Choroid plexus epithelial cell (primary cell): ENCODE measurements around the gene C9.

Experiments used
- DNase-seq: peaks from one replicate; pipeline ENCODE4 v3.0.0-alpha.2; 2010; ENCODE audit warnings: low read depth
- H3K4me3 ChIP-seq: 2 replicates; pipeline ENCODE4 v1.5.1; 2011; ENCODE audit warnings: low read depth, mild to moderate bottlenecking, control low read depth, low read length, moderate library complexity
- TF ChIP-seq, protein P1 (sequence below): conservative IDR thresholded peaks from 2 replicates; pipeline ENCODE4 v1.5.1; 2011; ENCODE audit warnings: low read depth, mild to moderate bottlenecking, control low read depth, inconsistent platforms, low read length, moderate library complexity

Gene C9

GRCh38 chr5:39371367-39371635, 7.0 kb upstream of the C9 start:
- no peak overlapping the region for H3K4me3 ChIP-seq
- no peak for DNase-seq
- TF ChIP-seq, protein P1, sequence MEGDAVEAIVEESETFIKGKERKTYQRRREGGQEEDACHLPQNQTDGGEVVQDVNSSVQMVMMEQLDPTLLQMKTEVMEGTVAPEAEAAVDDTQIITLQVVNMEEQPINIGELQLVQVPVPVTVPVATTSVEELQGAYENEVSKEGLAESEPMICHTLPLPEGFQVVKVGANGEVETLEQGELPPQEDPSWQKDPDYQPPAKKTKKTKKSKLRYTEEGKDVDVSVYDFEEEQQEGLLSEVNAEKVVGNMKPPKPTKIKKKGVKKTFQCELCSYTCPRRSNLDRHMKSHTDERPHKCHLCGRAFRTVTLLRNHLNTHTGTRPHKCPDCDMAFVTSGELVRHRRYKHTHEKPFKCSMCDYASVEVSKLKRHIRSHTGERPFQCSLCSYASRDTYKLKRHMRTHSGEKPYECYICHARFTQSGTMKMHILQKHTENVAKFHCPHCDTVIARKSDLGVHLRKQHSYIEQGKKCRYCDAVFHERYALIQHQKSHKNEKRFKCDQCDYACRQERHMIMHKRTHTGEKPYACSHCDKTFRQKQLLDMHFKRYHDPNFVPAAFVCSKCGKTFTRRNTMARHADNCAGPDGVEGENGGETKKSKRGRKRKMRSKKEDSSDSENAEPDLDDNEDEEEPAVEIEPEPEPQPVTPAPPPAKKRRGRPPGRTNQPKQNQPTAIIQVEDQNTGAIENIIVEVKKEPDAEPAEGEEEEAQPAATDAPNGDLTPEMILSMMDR = no peak

DNA sequence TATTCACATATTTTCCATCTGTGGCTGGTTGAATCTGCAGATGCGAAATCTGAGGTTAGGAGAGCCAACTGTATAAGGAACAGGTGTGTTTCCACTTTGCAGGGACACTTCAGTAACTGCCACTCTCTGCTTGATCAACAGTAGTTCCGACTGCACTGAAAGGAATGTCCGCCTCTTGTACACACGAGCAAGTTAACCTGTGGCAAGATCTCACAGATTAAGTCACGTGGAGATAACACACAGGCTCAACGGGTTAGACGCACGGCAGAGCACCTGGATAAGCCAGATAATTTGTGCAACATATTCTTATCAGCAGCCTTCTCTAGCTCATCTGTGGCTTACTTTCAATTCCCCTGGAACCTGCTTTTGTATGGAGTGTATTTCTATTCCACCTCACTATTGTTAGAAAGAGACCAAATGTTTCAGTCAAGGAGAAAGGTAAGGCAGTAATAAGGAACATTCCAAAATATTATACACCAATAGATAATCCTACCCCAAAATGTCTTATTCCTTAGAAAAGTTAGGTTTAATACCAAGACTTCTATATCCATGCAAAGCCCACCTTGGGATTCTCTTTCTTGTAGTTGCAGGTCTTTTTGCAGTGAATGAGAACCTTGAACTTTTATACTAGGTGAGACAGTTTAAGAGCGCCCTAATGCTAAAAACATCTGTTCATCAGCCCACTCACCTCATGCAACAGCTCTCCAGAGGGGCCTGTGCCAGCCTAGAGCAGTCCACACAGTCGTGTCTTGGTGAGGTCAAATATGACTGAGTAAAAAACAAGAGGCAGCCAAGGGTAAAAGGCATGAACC, 6.5 kb upstream of the C9 start:
- DNase-seq = no peak
- no peak overlapping the region for H3K4me3 ChIP-seq
- TF ChIP-seq, protein P1 = no peak

GRCh38 chr5:39369123-39369815, 5.0 kb upstream of the C9 start:
- no peak overlapping the region for H3K4me3 ChIP-seq
- TF ChIP-seq, protein P1 = no peak
- DNase-seq = no peak

- TF ChIP-seq, protein P1 = no peak
- no peak for DNase-seq
- no peak overlapping the region for H3K4me3 ChIP-seq
Measured at GRCh38 chr5:39368116-39368515, 3.8 kb upstream of the C9 start.

GRCh38 chr5:39367711-39368110, 3.4 kb upstream of the C9 start:
- TF ChIP-seq, protein P1 = no peak
- H3K4me3 ChIP-seq = no peak overlapping the region
- DNase-seq = no peak

DNA sequence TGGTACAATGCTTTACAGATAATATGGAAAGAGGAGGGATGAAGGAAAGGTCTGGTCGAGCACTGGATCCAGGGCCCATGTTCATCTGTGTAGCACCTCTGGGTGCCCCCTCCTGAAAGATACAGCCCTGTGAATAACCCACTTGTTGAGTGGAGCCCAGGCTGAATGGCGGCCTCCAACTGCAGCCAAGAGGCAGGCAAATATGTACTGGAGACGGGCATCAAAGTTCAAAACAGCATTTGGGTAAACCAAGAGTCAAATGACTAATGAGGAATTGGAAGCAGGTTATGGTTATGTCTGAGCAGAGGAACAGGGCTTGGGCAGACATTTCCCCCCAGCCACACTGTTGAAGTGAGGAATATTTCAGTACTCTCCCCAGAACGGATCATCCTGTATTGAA, 1.1 kb downstream of the C9 start:
- no peak overlapping the region for H3K4me3 ChIP-seq
- no peak for DNase-seq
- TF ChIP-seq, protein P1 = no peak

DNA sequence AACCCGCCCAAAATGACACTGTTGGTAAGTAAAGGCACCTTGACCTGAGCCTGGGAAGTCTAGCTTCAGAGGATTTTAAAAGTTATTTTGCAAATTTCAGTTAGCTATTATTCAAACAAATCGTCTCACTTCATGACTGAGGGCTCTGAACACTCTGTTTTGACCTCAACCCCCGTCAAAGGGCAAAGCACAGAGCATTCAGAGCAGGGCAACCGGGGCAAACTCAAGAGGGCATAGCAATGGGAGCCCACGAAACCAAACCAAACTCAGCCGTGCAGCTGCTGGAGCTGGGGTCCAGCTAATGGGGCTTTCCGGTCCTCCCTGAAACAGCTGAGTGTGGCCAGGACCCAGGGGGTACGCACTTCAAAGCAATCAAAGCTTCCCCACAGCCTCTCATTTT, 1.6 kb downstream of the C9 start:
- TF ChIP-seq, protein P1 = no peak
- no peak overlapping the region for H3K4me3 ChIP-seq

More for the DNA sequence above, 1.6 kb downstream of the C9 start:
- no peak for DNase-seq
